Stimulated activated CD8-positive, alpha-beta memory T cell treated with anti-CD3 and anti-CD28 coated beads, Interleukin-7, amount 100 ng/mL, for 4 hours (primary cell): ENCODE results near the gene F2RL1.
"Not testable (repeated sequence)": the region's sequence is repeated elsewhere in the genome, so short reads cannot be mapped to it uniquely, and the experiment has no call there.

Experiments used
- DNase-seq, 2 donors: peaks; one replicate each; pipeline ENCODE4 v3.0.0-alpha.2; 2020; ENCODE audit warnings: low read depth in 2 of 2

The F2RL1 gene

DNA sequence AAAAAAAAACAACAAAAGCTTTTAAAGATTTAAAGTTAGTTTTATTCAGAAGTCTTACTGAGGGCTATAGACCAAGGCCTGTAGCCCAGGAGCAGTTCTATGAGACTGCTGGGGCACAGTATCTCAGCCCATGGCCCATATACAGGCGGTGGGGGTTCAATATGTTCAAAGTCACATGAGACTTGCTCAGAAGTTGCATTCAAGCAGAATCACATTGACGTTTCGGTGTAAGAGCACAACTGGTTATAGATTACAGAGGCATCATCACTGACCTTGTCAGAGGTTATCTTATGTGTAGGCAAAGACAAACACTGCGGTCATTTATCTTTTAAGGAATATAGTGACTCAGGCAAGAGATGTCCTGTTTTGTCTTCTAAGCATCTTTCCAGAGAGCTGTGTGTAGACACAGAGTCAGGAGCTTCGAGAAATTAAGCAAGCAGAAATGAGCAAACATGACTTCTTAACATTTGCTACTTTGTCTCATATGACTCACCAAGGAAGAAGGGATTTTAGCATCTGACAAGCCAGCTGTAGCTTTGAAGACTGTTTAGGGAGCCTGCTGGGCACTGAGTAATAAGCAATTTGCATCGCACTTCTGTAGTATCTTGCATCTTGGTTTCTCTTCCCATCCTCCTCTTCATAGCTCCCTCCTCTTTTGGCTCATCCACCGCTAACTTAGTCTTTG is 12.9 kb upstream of the F2RL1 start:
- no peak for DNase-seq

DNA sequence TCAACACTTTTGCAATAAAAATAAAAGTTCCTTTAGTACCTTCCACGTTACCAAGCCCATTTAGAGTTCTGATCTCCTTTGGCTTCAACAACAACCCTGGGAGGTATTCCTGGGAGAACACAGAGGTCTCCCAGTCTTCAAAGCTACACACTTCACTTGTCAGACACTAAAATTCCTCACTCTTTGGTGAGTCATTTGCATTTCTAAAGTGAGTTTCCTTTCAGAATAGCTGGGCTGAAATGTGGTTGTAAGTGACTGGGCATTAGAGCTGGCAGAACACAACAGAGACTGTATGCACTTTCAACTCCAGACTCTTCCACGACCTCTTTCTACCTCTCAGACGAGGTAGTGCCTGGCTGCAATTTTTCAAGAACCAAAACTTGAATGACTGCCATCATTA is 11.5 kb upstream of the F2RL1 start:
- no peak for DNase-seq

DNA sequence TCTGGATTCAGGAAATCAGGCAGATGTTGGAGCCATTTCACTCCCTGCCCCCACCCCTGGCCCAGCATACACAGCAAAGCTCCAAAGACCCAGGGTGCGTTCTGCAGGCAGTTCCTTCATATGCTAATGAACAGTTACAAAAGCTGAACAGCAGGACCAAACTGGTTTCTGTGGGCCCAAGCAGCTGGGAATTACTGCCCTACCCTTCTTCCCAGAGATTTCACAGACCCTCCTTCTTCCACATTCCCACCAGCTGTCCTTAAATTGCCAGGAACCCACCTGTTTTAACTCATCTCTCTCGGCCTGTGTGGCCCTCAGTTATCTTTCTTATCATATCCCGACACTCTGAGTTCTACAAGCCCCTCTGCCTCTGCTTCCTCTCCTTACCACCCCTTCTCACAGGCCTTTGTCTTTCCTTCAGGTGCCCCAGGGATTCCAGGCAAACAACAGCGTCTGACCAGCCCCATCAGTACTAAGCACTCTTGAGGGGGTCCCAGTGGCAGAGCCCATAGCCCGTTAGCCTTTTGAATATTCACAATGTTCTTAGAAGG is 10.6 kb upstream of the F2RL1 start:
- DNase-seq = no peak

DNA sequence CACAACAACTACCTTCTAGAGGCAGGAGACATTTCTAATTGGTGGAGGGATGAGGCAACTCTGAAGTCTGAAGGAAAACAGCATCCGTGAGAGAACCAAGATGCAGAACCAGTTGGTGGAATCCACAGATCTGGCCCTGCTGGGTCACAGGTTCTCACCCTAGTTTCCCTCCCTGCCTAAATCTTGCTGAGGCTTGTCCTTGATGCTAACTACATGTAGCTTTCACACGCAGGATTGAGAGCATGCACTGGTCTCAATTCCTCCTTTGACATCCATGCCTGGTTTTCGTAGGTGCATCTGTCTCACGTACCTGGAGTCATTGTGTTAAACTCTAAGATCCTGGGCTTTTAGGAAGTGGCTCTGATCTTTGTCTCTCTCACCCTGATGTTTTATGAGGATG is 9.7 kb upstream of the F2RL1 start:
- DNase-seq = no peak

DNA sequence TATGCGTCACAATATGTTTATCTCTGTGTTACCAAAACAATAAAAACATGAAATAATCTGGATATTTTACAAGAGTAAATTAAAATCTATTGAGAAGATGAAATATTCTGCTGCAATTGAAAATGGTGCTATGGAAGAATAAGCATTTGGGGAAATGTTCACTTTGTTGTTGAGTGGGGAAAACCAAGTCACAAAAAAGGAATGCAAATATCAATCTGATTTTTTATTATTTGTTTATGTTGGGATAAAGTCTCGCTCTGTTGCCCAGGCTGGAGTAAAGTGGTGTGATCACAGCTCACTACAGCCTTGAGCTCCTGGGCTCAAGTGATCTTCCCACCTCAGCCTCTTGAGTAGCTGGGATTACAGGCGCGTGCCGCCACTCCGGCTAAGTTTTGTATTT is 8.6 kb upstream of the F2RL1 start:
- DNase-seq = no peak

DNA sequence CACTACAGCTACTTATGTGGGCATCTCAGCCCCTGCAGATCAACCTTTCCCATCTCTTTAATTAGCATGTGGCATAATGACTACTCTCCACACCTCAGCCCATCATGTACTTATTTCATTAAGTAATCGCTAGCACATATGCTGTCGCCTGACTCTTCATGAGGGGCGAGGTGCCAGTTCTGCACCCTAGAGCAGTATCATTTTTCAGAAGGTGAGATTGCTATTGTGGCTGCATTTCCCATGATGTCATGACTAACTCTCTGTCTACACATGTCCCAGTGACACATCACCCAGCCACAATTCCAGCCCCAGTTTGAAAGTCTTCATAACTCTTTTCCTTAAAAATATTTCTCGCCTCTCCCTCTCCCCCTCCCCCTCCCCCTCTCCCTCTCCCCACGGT is 7.6 kb upstream of the F2RL1 start:
- DNase-seq = no peak

DNA sequence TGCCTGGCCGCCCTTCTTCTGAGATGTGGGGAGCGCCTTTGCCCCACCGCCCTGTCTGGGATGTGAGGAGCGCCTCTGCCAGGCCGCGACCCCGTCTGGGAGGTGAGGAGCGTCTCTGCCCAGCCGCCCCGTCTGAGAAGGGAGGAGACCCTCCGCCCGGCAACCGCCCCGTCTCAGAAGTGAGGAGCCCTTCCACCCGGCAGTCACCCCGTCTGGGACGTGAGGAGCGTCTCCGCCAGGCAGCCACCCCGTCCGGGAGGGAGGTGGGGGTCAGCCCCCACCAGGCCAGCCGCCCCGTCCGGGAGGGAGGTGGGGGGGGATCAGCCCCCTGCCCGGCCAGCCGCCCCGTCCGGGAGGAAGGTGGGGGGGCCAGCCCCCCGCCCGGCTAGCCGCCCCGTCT is 6.6 kb upstream of the F2RL1 start:
- DNase-seq = not testable (repeated sequence)

DNA sequence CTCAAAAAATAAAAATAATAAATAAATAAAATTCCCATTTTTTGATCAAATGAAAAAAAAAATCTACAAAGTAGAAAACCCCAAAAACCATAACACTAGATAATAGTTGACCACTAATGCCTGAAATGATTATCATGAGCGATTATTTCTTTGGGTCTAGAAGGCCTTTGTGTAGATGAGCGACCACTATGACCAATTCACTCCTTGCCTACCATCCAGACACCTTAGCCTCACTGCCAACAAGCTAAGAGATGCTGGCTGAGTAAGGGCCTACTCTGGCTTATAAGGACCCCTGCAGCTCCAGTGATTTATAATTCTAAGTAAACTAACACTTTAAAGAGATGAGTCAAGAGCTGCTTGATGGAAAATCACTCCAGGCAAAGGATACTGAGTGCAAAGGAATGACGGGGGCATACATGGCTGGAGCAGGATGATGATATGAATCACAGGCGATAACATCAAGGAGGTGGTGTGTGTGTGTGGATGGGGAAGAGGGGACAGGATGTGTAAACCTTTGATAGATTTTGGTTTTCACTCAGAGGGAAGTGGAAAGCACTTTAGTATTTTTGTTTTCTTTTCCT is 4.8 kb upstream of the F2RL1 start:
- DNase-seq = no peak

DNA sequence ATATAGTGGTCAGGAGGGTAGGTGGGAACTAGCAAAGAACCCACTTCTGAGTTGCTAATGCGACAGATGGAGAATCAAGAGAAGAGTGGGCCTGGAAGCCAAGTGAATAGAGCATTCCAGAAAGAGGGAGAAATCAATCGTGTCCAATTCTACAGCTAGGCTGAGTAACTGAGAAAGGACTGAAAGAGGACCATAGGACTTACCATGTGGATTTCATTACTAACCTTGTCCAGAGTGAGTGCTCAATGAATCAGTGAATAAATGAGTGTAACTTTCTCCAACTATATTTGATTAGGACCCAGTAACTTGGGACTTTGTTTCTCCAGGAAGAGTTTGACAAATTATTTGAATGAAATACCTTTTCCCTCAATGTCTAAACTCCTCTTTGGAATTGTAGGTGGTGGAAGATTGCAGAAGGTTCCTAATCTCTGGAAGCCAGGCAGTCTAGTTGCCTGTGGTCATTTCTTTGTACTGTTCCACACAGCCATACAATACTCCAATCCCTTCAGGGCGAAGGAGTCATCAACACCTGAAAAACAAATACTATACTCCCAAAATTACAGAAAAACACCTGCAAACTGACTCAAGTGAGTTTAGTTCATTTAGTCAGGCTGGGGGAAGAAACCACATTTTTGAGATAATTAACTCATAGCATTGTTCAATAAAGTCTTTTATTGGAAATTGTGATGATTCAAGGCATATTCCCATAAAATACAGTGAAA is 2.6 kb upstream of the F2RL1 start:
- no peak for DNase-seq

DNA sequence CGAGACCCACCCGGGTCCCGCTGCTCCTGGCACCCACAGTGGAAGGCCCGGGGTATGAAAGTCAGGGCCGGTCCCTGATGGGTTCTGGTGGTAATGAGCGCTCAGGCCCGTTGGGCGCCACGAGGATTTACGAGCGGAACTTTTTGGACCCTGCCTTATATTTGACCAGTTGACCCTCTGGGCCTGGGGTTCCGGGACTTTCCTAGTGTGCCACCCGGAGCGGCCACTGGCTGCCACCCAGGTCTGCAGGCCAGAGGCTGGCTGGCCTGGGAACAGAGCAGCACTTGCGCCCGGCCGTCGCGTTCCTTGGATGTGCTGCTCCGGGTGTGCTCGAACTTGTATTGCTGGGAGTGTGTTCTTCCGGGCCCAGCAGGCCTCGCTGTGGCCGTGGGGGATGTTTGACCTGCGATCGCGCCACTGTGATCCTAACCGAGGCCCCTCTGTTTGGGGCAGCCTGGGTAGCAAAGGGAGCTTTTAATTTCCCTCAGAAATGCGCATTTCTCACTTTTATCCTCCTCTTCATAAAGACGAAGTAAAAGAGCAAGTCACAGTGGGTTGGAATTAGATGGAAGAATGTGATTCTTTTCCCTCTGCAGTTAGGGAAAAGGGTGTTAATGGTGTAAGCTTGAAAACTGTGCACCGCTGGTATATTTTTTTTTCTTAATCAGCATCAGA is 1.2 kb downstream of the F2RL1 start:
- no peak for DNase-seq

DNA sequence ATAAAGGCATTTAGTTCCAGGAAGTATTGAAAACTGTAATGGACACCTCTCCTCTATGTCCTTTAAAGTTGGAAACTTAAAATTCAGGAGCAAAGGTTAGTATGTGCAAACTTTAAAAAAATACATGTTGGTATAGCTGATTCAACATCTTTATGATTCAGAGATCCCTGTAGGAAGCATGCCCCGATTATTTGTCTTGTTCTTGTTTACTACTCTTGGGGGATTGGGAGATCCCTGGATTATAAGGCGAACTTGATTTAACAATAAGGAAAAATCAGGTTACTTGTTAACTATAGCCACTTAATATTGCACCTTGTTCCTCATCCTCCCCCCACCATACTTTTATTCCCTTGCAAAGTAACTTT is 1.7 kb downstream of the F2RL1 start:
- no peak for DNase-seq

DNA sequence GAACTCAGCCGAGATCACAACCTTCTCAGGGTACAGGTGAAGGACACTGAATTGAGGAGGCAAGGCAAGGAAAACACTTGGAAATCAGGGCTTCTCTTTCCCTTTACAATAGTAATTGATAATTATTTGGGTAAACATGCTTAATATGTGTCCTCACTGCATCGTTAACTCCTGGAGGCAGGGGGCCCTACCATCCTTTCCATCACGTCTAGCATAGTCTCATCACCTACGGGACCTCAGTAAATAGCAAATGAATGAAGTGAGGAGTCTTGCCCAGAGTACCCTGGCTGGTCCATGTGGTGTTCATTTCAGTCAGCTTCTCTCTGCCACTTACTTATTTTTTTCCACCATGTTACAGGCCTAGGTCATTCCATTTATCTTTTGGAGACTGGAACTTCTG is 2.3 kb downstream of the F2RL1 start:
- DNase-seq = no peak

DNA sequence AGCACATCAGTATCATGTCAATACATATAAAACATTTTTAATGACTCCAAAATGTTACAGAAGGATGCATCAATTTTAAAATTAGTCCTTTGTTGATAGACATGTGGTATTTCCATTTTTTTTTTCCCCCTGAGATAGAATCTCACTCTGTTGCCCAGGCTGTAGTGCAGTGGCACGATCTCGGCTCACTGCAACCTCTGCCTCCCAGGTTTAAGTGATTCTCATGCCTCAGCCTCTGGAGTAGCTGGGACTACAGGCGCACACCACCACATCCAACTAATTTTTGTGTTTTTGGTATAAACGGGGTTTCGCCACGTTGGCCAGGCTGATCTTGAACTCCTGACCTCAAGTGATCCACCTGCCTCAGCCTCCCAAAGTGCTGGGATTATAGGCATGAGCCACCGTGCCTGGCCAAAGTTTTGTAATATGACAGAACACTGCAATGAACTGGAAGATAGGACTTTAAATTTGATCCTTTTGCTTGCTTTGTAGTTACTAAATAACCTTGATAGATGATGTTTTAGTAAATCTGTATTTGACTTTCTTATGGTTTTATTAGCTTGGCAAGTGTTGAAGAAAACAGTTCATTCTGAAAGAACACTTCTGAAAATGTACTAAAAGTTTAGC is 3.4 kb downstream of the F2RL1 start:
- DNase-seq = not testable (repeated sequence)

DNA sequence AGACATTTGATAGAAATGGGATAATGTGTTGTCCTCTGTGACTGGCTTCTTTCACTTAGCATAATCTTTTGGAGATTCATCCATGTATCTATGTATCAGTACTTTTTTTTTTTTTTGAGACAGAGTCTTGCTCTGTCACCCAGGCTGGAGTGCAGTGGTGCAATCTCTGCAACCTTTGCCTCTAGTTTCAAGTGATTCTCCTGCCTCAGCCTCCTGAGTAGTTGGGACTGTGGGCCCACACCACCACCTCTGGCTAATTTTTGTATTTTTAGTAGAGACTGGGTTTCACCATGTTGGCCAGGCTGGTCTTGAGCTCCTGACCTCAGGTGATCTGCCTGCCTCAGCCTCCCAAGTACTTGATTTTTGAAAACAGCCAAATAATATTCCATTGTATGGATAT is 7.6 kb downstream of the F2RL1 start:
- not testable (repeated sequence) for DNase-seq

DNA sequence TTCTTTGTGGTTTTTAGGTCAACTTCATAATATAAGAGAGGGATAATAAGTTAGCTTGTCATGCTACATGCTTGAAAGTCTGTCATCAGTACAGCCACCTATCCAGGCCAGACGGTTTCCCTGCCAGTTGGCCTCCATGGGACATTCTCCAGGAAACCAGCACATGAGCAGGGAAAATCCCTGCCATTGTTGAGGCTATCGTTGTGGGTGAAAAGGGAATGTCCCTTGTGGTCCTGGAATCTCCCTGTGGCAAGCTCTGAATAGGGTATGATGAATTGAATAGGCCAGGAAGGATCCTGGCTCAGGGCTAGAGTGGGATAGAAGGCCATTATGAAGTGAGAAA is 12.3 kb downstream of the F2RL1 start:
- DNase-seq = no peak

DNA sequence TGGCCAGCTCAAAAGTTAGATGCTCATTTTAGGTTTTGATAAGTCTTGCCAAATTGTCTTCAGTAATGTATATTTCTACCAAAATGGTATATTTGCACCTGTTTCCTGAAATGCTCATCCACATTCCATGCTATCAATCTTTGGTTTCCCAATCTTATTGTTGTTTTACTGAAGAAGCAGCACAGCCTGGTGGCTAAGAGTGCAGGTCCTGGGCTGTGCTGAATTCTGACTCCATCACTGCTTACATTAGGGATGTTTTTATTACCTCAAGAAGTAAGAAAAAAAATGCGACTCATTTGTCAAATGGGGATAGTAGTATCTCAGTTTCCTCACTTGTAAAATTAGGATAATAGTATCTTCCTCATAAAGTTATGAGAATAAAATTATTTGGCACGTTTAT is 17.4 kb downstream of the F2RL1 start:
- DNase-seq = no peak

DNA sequence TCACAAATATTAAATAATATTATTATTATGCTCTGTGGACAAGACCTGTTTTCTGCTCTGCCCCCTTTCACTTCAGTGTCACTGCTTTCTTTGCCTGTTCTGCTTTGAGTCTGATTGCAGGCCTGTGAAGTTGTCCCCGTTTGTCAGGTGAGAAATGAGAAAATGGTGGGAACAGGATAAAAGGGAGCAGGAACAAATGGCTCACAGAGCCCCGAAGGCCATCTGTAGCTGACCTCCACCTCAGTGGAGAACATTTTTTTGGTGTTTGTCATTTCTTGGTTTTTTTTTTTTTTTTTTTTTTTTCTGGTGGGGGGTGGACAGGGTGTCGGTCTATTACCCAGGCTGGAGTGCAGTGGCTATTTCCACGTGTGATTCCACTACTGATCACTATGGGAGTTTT is 17.8 kb downstream of the F2RL1 start:
- no peak for DNase-seq

DNA sequence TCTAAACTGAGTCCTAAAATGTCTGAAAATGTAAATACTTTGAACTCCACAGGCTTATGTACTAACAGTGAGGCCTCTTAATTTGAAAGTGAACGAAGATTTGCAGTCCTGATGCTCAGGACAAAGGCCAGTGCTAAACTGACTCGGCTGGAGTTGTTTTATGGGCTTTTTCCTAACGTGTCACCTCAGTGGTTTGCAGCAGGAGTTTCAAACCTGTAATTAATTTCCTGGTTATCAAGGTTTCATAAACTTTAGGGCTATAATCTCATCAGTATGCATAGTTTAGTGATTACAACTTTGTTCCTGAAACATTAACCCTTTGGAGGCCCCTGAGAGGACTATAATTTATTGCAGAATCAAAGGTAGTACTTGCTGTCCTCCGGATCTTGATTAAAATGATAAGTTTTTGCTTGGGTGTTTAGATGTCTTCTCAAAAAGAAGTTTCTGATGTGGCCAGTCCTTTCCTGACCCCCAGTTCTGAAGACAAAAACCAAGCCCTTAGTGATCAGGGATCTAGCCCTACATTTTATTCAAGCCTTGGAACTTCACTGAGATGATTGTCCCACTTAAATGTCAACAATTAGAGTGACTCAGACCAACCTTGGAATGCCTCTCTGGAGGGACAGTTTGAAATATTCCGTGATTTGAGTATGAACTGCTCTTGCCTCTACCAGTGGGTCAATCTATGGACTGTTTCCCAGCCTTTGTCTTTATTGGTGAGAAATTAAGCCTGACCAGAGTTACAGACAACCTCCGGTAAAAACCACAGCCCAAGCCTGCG is 19.8 kb downstream of the F2RL1 start:
- DNase-seq = no peak

DNA sequence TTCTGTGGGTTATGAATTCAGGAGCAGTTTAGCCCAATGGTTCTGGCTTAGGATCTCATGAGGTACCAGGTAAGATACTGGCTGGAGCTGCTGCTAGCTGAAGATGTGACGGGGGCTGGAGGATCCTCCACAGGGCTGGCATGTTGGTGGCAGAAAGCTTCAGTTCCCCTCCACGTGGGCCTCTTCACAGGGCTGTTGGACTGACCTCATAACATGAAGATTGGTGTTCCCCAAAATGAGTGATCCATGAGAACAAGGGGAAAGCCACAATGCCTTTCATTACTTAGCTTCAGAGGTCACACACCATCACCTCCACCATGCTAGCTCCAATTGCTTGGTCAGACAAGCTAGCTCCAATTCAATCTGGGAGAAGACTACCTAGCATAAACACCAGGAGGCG is 22.5 kb downstream of the F2RL1 start:
- no peak for DNase-seq

DNA sequence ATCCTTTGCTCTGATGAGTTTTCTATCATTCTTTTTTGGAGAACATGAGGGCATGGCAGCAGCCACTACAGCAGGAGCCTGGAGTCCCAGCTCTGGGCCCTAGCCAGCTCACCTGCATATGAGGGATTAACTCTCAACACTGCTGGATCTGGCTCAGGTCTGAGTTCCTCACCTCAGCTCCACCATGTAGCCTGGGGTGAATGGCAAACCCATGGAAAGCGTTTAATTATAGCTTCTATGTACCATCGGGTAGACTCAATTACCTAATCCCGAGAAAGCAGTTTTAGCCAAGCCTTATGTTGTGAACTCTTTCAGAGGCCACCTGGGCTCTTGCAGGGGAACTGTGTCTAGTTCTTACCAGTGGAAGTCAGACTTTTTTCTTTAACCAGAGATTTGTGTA is 27.1 kb downstream of the F2RL1 start:
- DNase-seq = no peak
